ENCODE measurements around the gene LAMA5. TPM values are rescaled to one million over a fixed set of nuclear protein-coding genes. Genes with fewer than 3 reads are reported as not detected.

The LAMA5 gene
- total RNA-seq, 2 experiments from 2014 or later = 0.72 to 1.0 TPM

DNA sequence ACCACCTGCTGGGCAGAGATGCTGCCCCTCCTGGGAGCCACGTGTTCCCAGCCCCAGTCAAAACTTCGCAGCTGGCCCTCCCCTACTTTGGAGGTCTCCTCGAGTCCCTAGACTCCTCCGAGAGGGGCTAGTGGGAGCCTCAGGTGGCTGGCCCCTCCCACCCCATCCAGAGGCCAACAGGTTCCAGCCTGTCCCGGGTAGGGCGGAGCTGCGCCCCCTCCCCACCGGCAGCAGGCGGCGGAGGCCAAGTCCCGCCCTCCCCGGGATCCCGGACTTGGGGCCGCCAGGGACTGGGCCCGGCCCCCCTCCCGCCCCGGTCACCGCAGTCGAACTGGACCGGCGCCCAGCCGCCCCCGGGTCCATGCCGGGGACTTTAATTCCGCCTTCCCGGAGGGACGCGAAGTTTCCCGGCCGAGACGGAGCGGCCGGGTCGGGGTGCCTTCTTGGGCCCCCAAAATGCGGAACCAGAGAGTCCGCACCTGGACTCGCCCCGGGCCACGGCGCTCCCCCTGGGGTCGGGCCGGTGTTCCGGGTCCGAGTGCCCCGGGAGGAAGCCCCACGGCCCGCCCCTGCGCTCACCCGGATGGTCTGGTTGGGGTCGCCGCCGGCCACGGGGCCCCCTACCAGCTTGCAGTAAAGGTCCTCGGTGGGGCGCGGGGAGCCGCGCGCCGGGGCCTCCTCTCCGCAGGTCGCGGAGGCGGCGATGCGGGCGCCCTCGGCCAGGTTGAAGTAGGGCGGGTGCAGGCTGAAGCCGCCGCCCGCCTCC lies 559 bp downstream of the LAMA5 start:
- Mint-ChIP-seq H3K36me3 (ENCODE audit: low read depth) (no peaks in the 10 kb centered on the region), H3K4me3 (no peak overlapping the region), H3K27ac (no peak overlapping the region), H3K4me1 (peaks cover 3% of the 10 kb centered on the region), H3K9me3 (ENCODE audit: low read depth) (no peaks in the 10 kb centered on the region), H3K27me3 (peaks cover 17% of the 10 kb centered on the region)
- intact Hi-C loops (cut with DNase I, micrococcal nuclease) = loop anchor here in 1 of 2 experiments (5.0 kb wide), 1 partner anchor 64 kb away; the partner anchor contains the start of gene ADRM1
- ChIA-PET POLR2A (interaction anchor here (0.6 kb wide), 1 partner anchor 19 kb away, joined by 3 read pairs; no protein-coding TSS in a partner anchor), CTCF (interaction anchor here (1.3 kb wide), 1 partner anchor 16 kb away, joined by 7 read pairs; no protein-coding TSS in a partner anchor)
- ATAC-seq (peak; percentile 3), DNase-seq (no peak)

GRCh38 chr20:62365814-62366369 lies 1.2 kb downstream of the LAMA5 start:
- ChIA-PET POLR2A (interaction anchor here (0.6 kb wide), 1 partner anchor 20 kb away, joined by 3 read pairs; no protein-coding TSS in a partner anchor), CTCF (no interaction called here)
- ATAC-seq (no peak), DNase-seq (no peak)
- intact Hi-C loops (cut with DNase I, micrococcal nuclease) = loop anchor here in 1 of 2 experiments (5.0 kb wide), 1 partner anchor 64 kb away; the partner anchor contains the start of gene ADRM1
- Mint-ChIP-seq H3K9me3 (ENCODE audit: low read depth) (no peaks in the 10 kb centered on the region), H3K27ac (no peak overlapping the region), H3K27me3 (peaks cover 17% of the 10 kb centered on the region), H3K4me1 (peaks cover 3% of the 10 kb centered on the region), H3K4me3 (no peak overlapping the region), H3K36me3 (ENCODE audit: low read depth) (no peaks in the 10 kb centered on the region)

GRCh38 chr20:62364911-62365736 lies 2.0 kb downstream of the LAMA5 start:
- ChIA-PET CTCF (interaction anchor here (1.0 to 1.3 kb wide), 3 partner anchors 18 to 45 kb away, joined by 4 to 8 read pairs (median 5); no protein-coding TSS in a partner anchor), POLR2A (no interaction called here)
- no peak for ATAC-seq
- H3K4me3 Mint-ChIP-seq = no peak overlapping the region
- DNase-seq = no peak
- no peaks in the 10 kb centered on the region for H3K36me3 Mint-ChIP-seq (ENCODE audit: low read depth)
- no peak overlapping the region for H3K27ac Mint-ChIP-seq
- peaks cover 3% of the 10 kb centered on the region for H3K4me1 Mint-ChIP-seq
- peaks cover 17% of the 10 kb centered on the region for H3K27me3 Mint-ChIP-seq
- intact Hi-C loops (cut with DNase I, micrococcal nuclease) = loop anchor here in 1 of 2 experiments (5.0 kb wide), 1 partner anchor 63 kb away; the partner anchor contains the start of gene ADRM1
- H3K9me3 Mint-ChIP-seq (ENCODE audit: low read depth) = no peaks in the 10 kb centered on the region

DNA sequence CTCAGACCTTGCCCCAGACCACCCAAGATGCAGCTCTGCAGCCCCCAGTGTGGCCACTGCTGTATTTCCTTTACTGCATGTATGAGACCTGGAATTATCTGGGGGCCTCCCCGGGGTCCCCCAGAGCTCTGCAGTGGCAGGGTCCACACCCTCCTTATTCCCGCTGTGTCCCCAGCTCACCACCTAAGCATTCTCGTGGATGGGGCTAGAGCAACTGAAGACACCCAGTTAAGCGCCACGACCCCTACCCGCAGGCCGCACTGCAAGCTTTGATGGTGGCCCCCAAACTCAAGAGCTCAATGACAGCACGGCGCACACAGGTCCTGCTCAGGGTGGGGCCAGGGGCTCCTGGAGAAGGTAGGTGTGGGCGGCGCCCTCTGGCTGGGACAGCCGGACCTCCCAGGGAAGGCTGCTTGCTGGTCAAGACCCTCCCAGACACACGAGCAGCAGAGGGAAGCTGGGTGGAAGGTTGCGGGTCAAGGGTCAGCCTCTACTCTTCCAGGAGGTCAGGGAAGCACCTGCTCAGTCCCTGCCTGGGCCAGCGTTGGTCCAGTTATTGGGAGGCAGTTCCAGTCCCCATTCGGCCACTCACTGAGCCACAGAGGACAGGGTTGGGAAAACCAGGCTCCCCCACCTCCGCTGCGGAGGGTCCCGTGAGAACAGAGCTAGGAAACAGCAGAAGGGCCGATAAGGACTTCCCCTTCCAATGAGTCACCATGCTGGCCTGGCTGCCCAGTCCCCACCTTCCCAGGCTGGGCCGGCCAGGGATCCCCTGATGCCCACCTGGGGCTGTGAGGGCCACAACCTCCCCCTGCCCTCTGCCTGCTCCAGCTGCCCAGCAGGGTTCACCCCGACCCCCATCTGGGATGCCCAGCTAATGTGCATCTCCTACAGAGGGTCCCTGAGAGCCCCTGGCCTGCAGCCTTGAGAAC lies 2.9 kb downstream of the LAMA5 start:
- no peaks in the 10 kb centered on the region for H3K9me3 Mint-ChIP-seq (ENCODE audit: low read depth)
- ATAC-seq (no peak), DNase-seq (no peak)
- H3K4me3 Mint-ChIP-seq = no peak overlapping the region
- intact Hi-C loops (cut with DNase I, micrococcal nuclease) = no loop called here
- H3K27ac Mint-ChIP-seq = no peak overlapping the region
- no peaks in the 10 kb centered on the region for H3K4me1 Mint-ChIP-seq
- ChIA-PET POLR2A (interaction anchor here (0.5 to 0.6 kb wide), 2 partner anchors 14 to 16 kb away, joined by 3 read pairs; no protein-coding TSS in a partner anchor), CTCF (interaction anchor here (0.6 to 1.3 kb wide), 4 partner anchors 13 to 46 kb away, joined by 3 to 8 read pairs (median 4); no protein-coding TSS in a partner anchor)
- no peaks in the 10 kb centered on the region for H3K36me3 Mint-ChIP-seq (ENCODE audit: low read depth)
- peaks cover 14% of the 10 kb centered on the region for H3K27me3 Mint-ChIP-seq

- no peaks in the 10 kb centered on the region for H3K4me1 Mint-ChIP-seq
- no peaks in the 10 kb centered on the region for H3K9me3 Mint-ChIP-seq (ENCODE audit: low read depth)
- intact Hi-C loops (cut with DNase I, micrococcal nuclease) = no loop called here
- DNase-seq (no peak), ATAC-seq (no peak)
- H3K27me3 Mint-ChIP-seq = peaks cover 11% of the 10 kb centered on the region
- ChIA-PET POLR2A (no interaction called here), CTCF (interaction anchor here (0.6 kb wide), 1 partner anchor 12 kb away, joined by 3 read pairs; no protein-coding TSS in a partner anchor)
- H3K36me3 Mint-ChIP-seq (ENCODE audit: low read depth) = no peaks in the 10 kb centered on the region
- no peak overlapping the region for H3K27ac Mint-ChIP-seq
- H3K4me3 Mint-ChIP-seq = no peak overlapping the region
Measured at GRCh38 chr20:62362991-62363919, 3.9 kb downstream of the LAMA5 start.

GRCh38 chr20:62362590-62362940 lies 4.5 kb downstream of the LAMA5 start:
- no peaks in the 10 kb centered on the region for H3K4me1 Mint-ChIP-seq
- intact Hi-C loops (cut with DNase I, micrococcal nuclease) = no loop called here

GRCh38 chr20:62361799-62362589 lies 5.1 kb downstream of the LAMA5 start:
- no peaks in the 10 kb centered on the region for H3K4me1 Mint-ChIP-seq
- H3K9me3 Mint-ChIP-seq (ENCODE audit: low read depth) = no peaks in the 10 kb centered on the region
- DNase-seq = no peak
- CTCF ChIA-PET = no interaction called here
- POLR2A ChIA-PET = no interaction called here
- no peak overlapping the region for H3K27ac Mint-ChIP-seq
- intact Hi-C loops (cut with DNase I, micrococcal nuclease) = no loop called here
- H3K4me3 Mint-ChIP-seq = no peak overlapping the region
- H3K27me3 Mint-ChIP-seq = peaks cover 10% of the 10 kb centered on the region
- H3K36me3 Mint-ChIP-seq (ENCODE audit: low read depth) = no peaks in the 10 kb centered on the region
- ATAC-seq = no peak

More at GRCh38 chr20:62362590-62362940, 4.5 kb downstream of the LAMA5 start:
- H3K9me3 Mint-ChIP-seq (ENCODE audit: low read depth) = no peaks in the 10 kb centered on the region
- H3K27me3 Mint-ChIP-seq = peaks cover 10% of the 10 kb centered on the region
- H3K27ac Mint-ChIP-seq = no peak overlapping the region
- ChIA-PET POLR2A (no interaction called here), CTCF (no interaction called here)
- DNase-seq = no peak
- no peak overlapping the region for H3K4me3 Mint-ChIP-seq
- no peaks in the 10 kb centered on the region for H3K36me3 Mint-ChIP-seq (ENCODE audit: low read depth)
- ATAC-seq = no peak

- H3K9me3 Mint-ChIP-seq (ENCODE audit: low read depth) = no peaks in the 10 kb centered on the region
- ChIA-PET POLR2A (no interaction called here), CTCF (no interaction called here)
Measured at GRCh38 chr20:62360854-62361798, 6.0 kb downstream of the LAMA5 start.

More at GRCh38 chr20:62360854-62361798, 6.0 kb downstream of the LAMA5 start:
- Mint-ChIP-seq H3K4me1 (no peaks in the 10 kb centered on the region), H3K36me3 (ENCODE audit: low read depth) (no peaks in the 10 kb centered on the region), H3K27ac (no peak overlapping the region), H3K4me3 (no peak overlapping the region), H3K27me3 (peaks cover 12% of the 10 kb centered on the region)
- intact Hi-C loops (cut with DNase I, micrococcal nuclease) = no loop called here
- DNase-seq (no peak), ATAC-seq (no peak)
